BJ (cell line): ENCODE results near the gene GABRR1. TPM values are rescaled to one million over a fixed set of nuclear protein-coding genes. Genes with fewer than 3 reads are reported as not detected.
"Not testable (repeated sequence)": the region's sequence is repeated elsewhere in the genome, so short reads cannot be mapped to it uniquely, and the experiment has no call there.

ENCODE experiments used
- CTCF ChIA-PET: fragments of 350-600 bp; formaldehyde crosslinking; extraction: SDS; loops from one replicate; lab custom pipeline; 2021; ENCODE audit warnings: antibody characterized with exemption, inconsistent platforms; lab: Yijun Ruan, JAX
- POLR2A ChIA-PET: fragments of 300-600 bp; sonication (Branson Sonifier 250); formaldehyde crosslinking; extraction: SDS; loops from one replicate; lab custom pipeline; 2021; ENCODE audit warnings: antibody characterized with exemption; lab: Charles Lee
- DNase-seq: peaks from one replicate; pipeline ENCODE4 v3.0.0-alpha.2; 2011; ENCODE audit warnings: low read depth
- H3K27me3 ChIP-seq: 2 replicates; pipeline ENCODE4 v1.6.0; 2011; ENCODE audit warnings: low read length; ENCODE audit not compliant: control insufficient read depth, insufficient read depth
- H3K36me3 ChIP-seq: 2 replicates; pipeline ENCODE4 v1.5.1; 2011; ENCODE audit warnings: low read length; ENCODE audit not compliant: control insufficient read depth, insufficient read depth
- H3K4me3 ChIP-seq: 2 replicates; pipeline ENCODE4 v1.5.1; 2011; ENCODE audit warnings: low read depth, mild to moderate bottlenecking, control low read depth, low read length
- CTCF ChIP-seq: IDR thresholded peaks from 2 replicates; pipeline ENCODE4 v1.5.1; 2011; ENCODE audit warnings: low read depth, mild to moderate bottlenecking, control low read depth, inconsistent platforms, low read length, moderate library complexity; ENCODE audit not compliant: insufficient read depth
- polyA plus RNA-seq: library from polyadenylated mRNA; depleted of rRNA; stranded (reverse); fragments of >200 nt; gene quantifications from 2 replicates; pipeline ENCODE4 v1.2.3, GENCODE V29; 2011

GABRR1 gene
- polyA plus RNA-seq, 1 experiment: not detected

GRCh38 chr6:89242574-89243330 is 25.6 kb upstream of the GABRR1 start:
- no peaks in the 10 kb centered on the region for H3K36me3 ChIP-seq
- ChIA-PET POLR2A (interaction anchor here (0.6 kb wide), 1 partner anchor 260 kb away, joined by 3 read pairs; no protein-coding TSS in a partner anchor), CTCF (interaction anchor here (0.6 to 5.8 kb wide), 18 partner anchors 10 to 270 kb away, joined by 3 to 95 read pairs (median 4); no protein-coding TSS in a partner anchor)
- DNase-seq: no peak
- H3K4me3 ChIP-seq: no peak overlapping the region
- peaks cover 2% of the 10 kb centered on the region; the same call in 1 of the 2 replicates for H3K27me3 ChIP-seq
- TF ChIP-seq CTCF: peak; percentile 55

- DNase-seq: no peak
- POLR2A ChIA-PET: no interaction called here
- TF ChIP-seq CTCF: peak; percentile 35
- no peaks in the 10 kb centered on the region; the same call in 1 of the 2 replicates for H3K27me3 ChIP-seq
- CTCF ChIA-PET: no interaction called here
- H3K36me3 ChIP-seq: no peaks in the 10 kb centered on the region
- no peak overlapping the region for H3K4me3 ChIP-seq
Measured at GRCh38 chr6:89239338-89239737, 22.2 kb upstream of the GABRR1 start.

- ChIA-PET CTCF (interaction anchor here (0.6 to 0.8 kb wide), 2 partner anchors 126 to 255 kb away, joined by 3 to 4 read pairs; no protein-coding TSS in a partner anchor), POLR2A (no interaction called here)
- no peak for DNase-seq
- no peaks in the 10 kb centered on the region for H3K36me3 ChIP-seq
- H3K27me3 ChIP-seq: no peaks in the 10 kb centered on the region; the same call in 1 of the 2 replicates
- no peak for TF ChIP-seq CTCF
- H3K4me3 ChIP-seq: no peak overlapping the region
Measured at GRCh38 chr6:89237158-89237557, 20.0 kb upstream of the GABRR1 start.

- POLR2A ChIA-PET, DNase-seq, H3K27me3 ChIP-seq, CTCF ChIA-PET, H3K36me3 ChIP-seq, H3K4me3 ChIP-seq: not testable (repeated sequence)
Measured at GRCh38 chr6:89233605-89234004, 16.4 kb upstream of the GABRR1 start.

GRCh38 chr6:89222712-89223039 is 5.5 kb upstream of the GABRR1 start:
- no peak for DNase-seq
- Histone ChIP-seq H3K36me3 (no peaks in the 10 kb centered on the region), H3K4me3 (no peak overlapping the region), H3K27me3 (peaks cover 1% of the 10 kb centered on the region; the same call in 1 of the 2 replicates)
- CTCF ChIA-PET: no interaction called here
- POLR2A ChIA-PET: no interaction called here
- no peak for TF ChIP-seq CTCF
